HepG2 (cell line): ENCODE measurements around the gene ZNF264.

Experiments used
- CHD4 ChIP-seq: fragments of 200-600 bp; sonication (generic); IDR thresholded peaks from 2 replicates; pipeline ENCODE4 v1.7.0; 2017; ENCODE audit warnings: mild to moderate bottlenecking, low read length, borderline replicate concordance
- CTCF ChIP-seq: sonication (generic); formaldehyde crosslinking; IDR thresholded peaks from 2 replicates; pipeline ENCODE4 v1.5.0; 2020; ENCODE audit warnings: mild to moderate bottlenecking, missing genetic modification reagents, moderate library complexity
- ELF1 ChIP-seq: sonication (generic); formaldehyde crosslinking; IDR thresholded peaks from 2 replicates; pipeline ENCODE4 v1.4.0; 2020; ENCODE audit warnings: missing genetic modification reagents
- KDM2A ChIP-seq: sonication (generic); formaldehyde crosslinking; IDR thresholded peaks from 2 replicates; pipeline ENCODE4 v1.4.0; 2020; ENCODE audit warnings: low read depth, missing genetic modification reagents, borderline replicate concordance
- KLF16 ChIP-seq, 2 experiments: sonication (generic) in 1 of 2; formaldehyde crosslinking in 1 of 2; IDR thresholded peaks; 2 replicates each; pipeline versions ENCODE4 v1.6.1 to v1.8.0; 2016 to 2023; ENCODE audit warnings: missing genetic modification reagents in 2 of 2, missing compliant biosample characterization in 1 of 2
- MBD4 ChIP-seq: IDR thresholded peaks from 2 replicates; pipeline ENCODE4 v1.6.1; 2012; ENCODE audit warnings: low read length, inconsistent platforms, borderline replicate concordance
- MEIS2 ChIP-seq: sonication (generic); formaldehyde crosslinking; IDR thresholded peaks from 2 replicates; pipeline ENCODE4 v1.9.0; 2021; ENCODE audit warnings: mild to moderate bottlenecking, missing genetic modification reagents
- PCBP1 ChIP-seq: fragments of 200-400 bp; formaldehyde crosslinking; IDR thresholded peaks from 2 replicates; pipeline ENCODE4 v1.6.1; 2017; ENCODE audit warnings: mild to moderate bottlenecking, low read depth, low read length, borderline replicate concordance
- POLR2AphosphoS5 ChIP-seq: IDR thresholded peaks from 2 replicates; pipeline ENCODE4 v1.6.1; 2012; ENCODE audit warnings: low read depth, low read length
- TF ChIP-seq, protein P1 (sequence below): sonication (generic); formaldehyde crosslinking; IDR thresholded peaks from 2 replicates; pipeline ENCODE4 v1.5.0; 2020; ENCODE audit warnings: missing genetic modification reagents, mild to moderate bottlenecking, borderline replicate concordance
- TF ChIP-seq, protein P2 (sequence below): sonication (generic); formaldehyde crosslinking; IDR thresholded peaks from 2 replicates; pipeline ENCODE4 v1.4.0; 2020; ENCODE audit warnings: missing genetic modification reagents; ENCODE audit errors: not compliant biosample characterization

GRCh38 chr19:57267291-57267690 is 76.0 kb downstream of the ZNF264 start:
- TF ChIP-seq, protein P1, sequence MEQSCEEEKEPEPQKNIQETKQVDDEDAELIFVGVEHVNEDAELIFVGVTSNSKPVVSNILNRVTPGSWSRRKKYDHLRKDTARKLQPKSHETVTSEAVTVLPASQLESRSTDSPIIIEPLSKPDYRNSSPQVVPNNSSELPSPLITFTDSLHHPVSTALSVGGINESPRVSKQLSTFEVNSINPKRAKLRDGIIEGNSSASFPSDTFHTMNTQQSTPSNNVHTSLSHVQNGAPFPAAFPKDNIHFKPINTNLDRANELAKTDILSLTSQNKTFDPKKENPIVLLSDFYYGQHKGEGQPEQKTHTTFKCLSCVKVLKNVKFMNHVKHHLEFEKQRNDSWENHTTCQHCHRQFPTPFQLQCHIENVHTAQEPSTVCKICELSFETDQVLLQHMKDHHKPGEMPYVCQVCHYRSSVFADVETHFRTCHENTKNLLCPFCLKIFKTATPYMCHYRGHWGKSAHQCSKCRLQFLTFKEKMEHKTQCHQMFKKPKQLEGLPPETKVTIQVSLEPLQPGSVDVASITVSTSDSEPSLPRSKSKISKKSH (CRISPR knock-in tag) = no peak
- TF ChIP-seq ELF1 (CRISPR knock-in tag) (no peak), KLF16 (CRISPR knock-in tag; IDR thresholded peaks at IDR 0.05) (no peak), MEIS2 (CRISPR knock-in tag) (no peak), KDM2A (no peak), POLR2AphosphoS5 (no peak), MBD4 (no peak), PCBP1 (no peak), CHD4 (no peak), CTCF (CRISPR knock-in tag) (no peak)
- TF ChIP-seq, protein P2, sequence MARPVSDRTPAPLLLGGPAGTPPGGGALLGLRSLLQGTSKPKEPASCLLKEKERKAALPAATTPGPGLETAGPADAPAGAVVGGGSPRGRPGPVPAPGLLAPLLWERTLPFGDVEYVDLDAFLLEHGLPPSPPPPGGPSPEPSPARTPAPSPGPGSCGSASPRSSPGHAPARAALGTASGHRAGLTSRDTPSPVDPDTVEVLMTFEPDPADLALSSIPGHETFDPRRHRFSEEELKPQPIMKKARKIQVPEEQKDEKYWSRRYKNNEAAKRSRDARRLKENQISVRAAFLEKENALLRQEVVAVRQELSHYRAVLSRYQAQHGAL = no peak
